K562 (cell line): ENCODE results near the gene FAM32A. TPM values are rescaled to one million over a fixed set of nuclear protein-coding genes. Genes with fewer than 3 reads are reported as not detected.

Experiments used
- ATAC-seq: fragments of 200-7000 bp; cut with Tn5 transposase; 3 replicates; pipeline ENCODE4 v1.9.1; 2020; ENCODE audit warnings: moderate library complexity
- BruUV-seq: library from RNA; stranded (reverse); fragments of 400-500 nt; replicated peaks from 2 replicates; lab custom pipeline; 2021; lab: Mats Ljungman, UMichigan
- CTCF ChIA-PET: fragments of 300-600 bp; formaldehyde crosslinking; extraction: SDS; loops from one replicate; lab custom pipeline; 2021; ENCODE audit warnings: low intra/inter-chr PET ratio; lab: Yijun Ruan, JAX
- POLR2A ChIA-PET: fragments of 300-600, 350-650 bp; sonication (Branson Sonifier 250); formaldehyde crosslinking; extraction: SDS; loops from one replicate; lab custom pipeline; 2021; ENCODE audit warnings: antibody characterized with exemption, inconsistent platforms; lab: Yijun Ruan, JAX
- DNase-seq, 4 experiments: peaks; one replicate each; pipeline versions ENCODE4 v3.0.0 to v3.0.0-alpha.2; 2011 to 2018; ENCODE audit warnings: low spot score in 3 of 4, mixed read lengths in 3 of 4; ENCODE audit errors: extremely low read depth in 1 of 4
- FAIRE-seq: peaks from 2 replicates; lab custom pipeline; 2011; peaks lifted over from hg19 to GRCh38; lab: Jason Lieb, UNC
- H2AFZ ChIP-seq: 2 replicates; pipeline ENCODE4 v1.6.0; 2011; ENCODE audit warnings: low read depth, low read length, control low read depth, inconsistent platforms
- H3K27ac ChIP-seq: fragments of 200-600 bp; 3 replicates; pipeline ENCODE4 v1.8.0; 2011; ENCODE audit warnings: low read depth, mild to moderate bottlenecking, control low read depth, inconsistent platforms, low read length, moderate library complexity, mixed read lengths; ENCODE audit errors: extremely low read depth
- H3K27me3 ChIP-seq, 2 experiments: fragments of 300-600 bp in 1 of 2; 2 replicates in 1 of 2; 3 replicates in 1 of 2; pipeline versions ENCODE4 v1.6.0 to v1.8.0; 2011; ENCODE audit warnings: inconsistent platforms in 2 of 2, low read length in 2 of 2, mild to moderate bottlenecking in 1 of 2, mixed read lengths in 1 of 2, moderate library complexity in 1 of 2; ENCODE audit not compliant: control insufficient read depth in 2 of 2, insufficient read depth in 2 of 2
- H3K36me3 ChIP-seq: fragments of 300-600 bp; 3 replicates; pipeline ENCODE4 v1.8.0; 2011; ENCODE audit warnings: mild to moderate bottlenecking, low read length, inconsistent platforms; ENCODE audit not compliant: control insufficient read depth, insufficient read depth
- H3K4me1 ChIP-seq, 2 experiments: fragments of 200-600 bp in 1 of 2; replicated peaks in 1 of 2; 2 replicates in 1 of 2; 3 replicates in 1 of 2; pipeline versions ENCODE4 v1.5.1 to v1.8.0; 2011; ENCODE audit warnings: inconsistent platforms in 2 of 2, low read length in 2 of 2, mild to moderate bottlenecking in 1 of 2, mixed read lengths in 1 of 2, moderate library complexity in 1 of 2; ENCODE audit not compliant: control insufficient read depth in 2 of 2, insufficient read depth in 2 of 2
- H3K4me2 ChIP-seq: 2 replicates; pipeline ENCODE4 v1.6.1; 2011; ENCODE audit warnings: low read length, control low read depth, inconsistent platforms, mixed read lengths; ENCODE audit not compliant: insufficient read depth
- H3K4me3 ChIP-seq: fragments of 200-600 bp; sonication (generic), shearing (Covaris generic); 2 replicates; pipeline ENCODE4 v1.5.1; 2016; ENCODE audit warnings: control low read depth, inconsistent platforms
- H3K79me2 ChIP-seq: fragments of 200-600 bp; 3 replicates; pipeline ENCODE4 v1.8.0; 2011; ENCODE audit warnings: low read length, inconsistent platforms; ENCODE audit not compliant: control insufficient read depth, insufficient read depth
- H3K9ac ChIP-seq, 2 experiments: 2 replicates each; pipeline versions ENCODE4 v1.6.0 to v1.6.1; 2011; ENCODE audit warnings: low read depth in 2 of 2, low read length in 2 of 2, control low read depth in 1 of 2, inconsistent platforms in 1 of 2, mild to moderate bottlenecking in 1 of 2, mixed read lengths in 1 of 2; ENCODE audit not compliant: insufficient read depth in 1 of 2
- H3K9me1 ChIP-seq: one replicate; pipeline ENCODE4 v1.6.0; 2011; ENCODE audit warnings: inconsistent platforms, mild to moderate bottlenecking, low read length, moderate library complexity; ENCODE audit not compliant: control insufficient read depth, insufficient read depth
- H3K9me3 ChIP-seq: replicated peaks from 2 replicates; pipeline ENCODE4 v1.5.1; 2011; ENCODE audit warnings: low read depth, low read length, inconsistent platforms; ENCODE audit not compliant: control insufficient read depth, insufficient read depth
- H4K20me1 ChIP-seq: replicated peaks from 2 replicates; pipeline ENCODE4 v1.6.1; 2011; ENCODE audit warnings: low read length, inconsistent platforms, mixed read lengths; ENCODE audit not compliant: control insufficient read depth, insufficient read depth
- COPS2 ChIP-seq: fragments of 450-650 bp; conservative IDR thresholded peaks from 2 replicates; pipeline ENCODE4 v1.6.1; 2016; ENCODE audit warnings: mild to moderate bottlenecking, moderate library complexity
- HIVEP1 ChIP-seq: fragments of 250-450 bp; sonication (Bioruptor Pico); IDR thresholded peaks from 2 replicates; pipeline ENCODE4 v1.4.0; 2020; ENCODE audit warnings: mild to moderate bottlenecking
- NR2F6 ChIP-seq: fragments of 450-650 bp; formaldehyde crosslinking; IDR thresholded peaks from 2 replicates; pipeline ENCODE4 v1.4.0; 2020; ENCODE audit warnings: mild to moderate bottlenecking
- SMARCE1 ChIP-seq: fragments of 450-650 bp; IDR thresholded peaks from 2 replicates; pipeline ENCODE4 v1.7.1; 2016; ENCODE audit warnings: mild to moderate bottlenecking
- SRSF7 ChIP-seq: fragments of 200-400 bp; formaldehyde crosslinking; optimal IDR thresholded peaks from 2 replicates; pipeline ENCODE3; 2017; ENCODE audit warnings: mild to moderate bottlenecking, low read depth, low read length
- XRCC4 ChIP-seq: IDR thresholded peaks from one replicate; pipeline ENCODE4 v1.6.1; 2011; ENCODE audit not compliant: insufficient read depth, insufficient read length; ENCODE audit errors: extremely low read depth
- ZBTB8A ChIP-seq: fragments of 450-650 bp; IDR thresholded peaks from 2 replicates; pipeline ENCODE4 v1.6.1; 2018; ENCODE audit warnings: mild to moderate bottlenecking, moderate library complexity; ENCODE audit not compliant: partially characterized antibody
- ZNF347 ChIP-seq: fragments of 450-650 bp; formaldehyde crosslinking; IDR thresholded peaks from 2 replicates; pipeline ENCODE4 v1.4.0; 2020; ENCODE audit warnings: low read depth, mild to moderate bottlenecking, moderate library complexity
- WGBS: fragments of 100-300 bp; shearing (Covaris generic); methylation state at CpG from one replicate; pipeline ENCODE4 v1.1.6; 2016; ENCODE audit warnings: low coverage, mixed read lengths; ENCODE audit not compliant: insufficient coverage; ENCODE audit errors: missing lambda C conversion rate; 5-methylcytosine and 5-hydroxymethylcytosine counted together
- in situ Hi-C: fragments of 300-500 bp; cut with MboI; formaldehyde crosslinking; loops from 4 replicates; pipeline ENCODE4 v1.15.0; 2018; ENCODE audit warnings: inconsistent platforms, mixed read lengths
- intact Hi-C: fragments of 100-400 bp; cut with micrococcal nuclease; formaldehyde crosslinking; loops from 2 replicates; pipeline ENCODE4 v1.14.2; 2022
- polyA plus RNA-seq, 8 experiments: library from polyadenylated mRNA; depleted of rRNA in 4 of 8; stranded (reverse) in 5 of 8; unstranded in 3 of 8; fragments of >200 nt; fragmentation: Nextera tagmentation in 2 of 8; fragmentation: Illumina TruSeq in 1 of 8; extraction: Ambion mirVana in 2 of 8; extraction: Trizol in 1 of 8; gene quantifications; 2 replicates each; pipeline versions ENCODE4 v1.2.1 to v1.2.3, GENCODE V29; 2011 to 2014; ENCODE audit warnings: inconsistent platforms in 1 of 8, missing spikeins in 1 of 8
- total RNA-seq, 7 experiments: library from RNA; depleted of rRNA in 6 of 7; stranded (reverse); fragments of >200 nt in 6 of 7; fragmentation: Illumina TruSeq in 2 of 7; extraction: Trizol in 2 of 7; gene quantifications; 2 replicates each; pipeline versions ENCODE4 v1.2.1 to v1.2.3, GENCODE V29; 2011 to 2021; ENCODE audit warnings: low replicate concordance in 1 of 7
- TF ChIP-seq, protein P1 (sequence below): fragments of 250-450 bp; sonication (Bioruptor Pico); IDR thresholded peaks from 2 replicates; pipeline ENCODE4 v1.4.0; 2020; ENCODE audit warnings: mild to moderate bottlenecking, moderate library complexity, borderline replicate concordance

The FAM32A gene
- total and polyA plus RNA-seq, 9 of the 15 experiments (the other 6 are each of a cell fraction or from before 2014, with no cell fraction given) = 30.7 to 96.7 (median 73.7) TPM

DNA sequence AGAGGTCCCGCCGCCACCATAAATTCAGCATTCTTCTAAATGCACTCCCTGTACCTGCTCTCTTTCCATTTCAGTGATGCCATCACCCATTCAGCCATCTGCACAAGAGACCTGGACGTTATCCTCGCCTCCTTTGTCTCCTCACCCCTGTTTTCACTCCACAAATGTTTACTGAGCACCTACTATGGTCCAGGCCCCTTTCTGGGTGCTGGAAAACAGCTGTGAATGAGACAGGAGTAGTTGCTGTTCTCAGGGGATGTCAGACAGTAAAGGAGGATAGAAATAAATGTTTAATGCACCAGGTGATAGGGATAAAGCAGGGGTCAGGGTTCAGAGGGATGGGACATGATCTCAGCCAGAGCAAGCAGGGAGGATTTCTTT, 15.8 kb downstream of the FAM32A start:
- Histone ChIP-seq H3K9me3 (no peaks in the 10 kb centered on the region), H4K20me1 (peaks cover 4% of the 10 kb centered on the region; the same call in 1 of the 2 replicates), H3K9me1 (peaks cover 4% of the 10 kb centered on the region), H3K4me1 (peaks cover 16 to 30% of the 10 kb centered on the region in 2 experiments; a peak in 4 of 5 replicates), H3K27me3 (no peaks in the 10 kb centered on the region), H3K36me3 (peaks cover 30% of the 10 kb centered on the region; the same call in 2 of the 3 replicates), H3K9ac (no peak overlapping the region), H3K4me3 (no peak overlapping the region), H2AFZ (no peak overlapping the region), H3K79me2 (peaks cover 15% of the 10 kb centered on the region), H3K27ac (no peak overlapping the region), H3K4me2 (no peak overlapping the region)
- BruUV-seq = no TSS peak
- 80% methylated on average over 4 of the region's 4 CpGs for WGBS
- FAIRE-seq (no peak), DNase-seq (no peak), ATAC-seq (no peak)
- in situ Hi-C loops (no loop called here), intact Hi-C loops (no loop called here)
- CTCF ChIA-PET = no interaction called here
- TF ChIP-seq ZBTB8A (no peak), HIVEP1 (CRISPR knock-in tag) (no peak), SRSF7 (no peak), XRCC4 (no peak), SMARCE1 (no peak), NR2F6 (no peak), ZNF347 (CRISPR knock-in tag) (no peak), COPS2 (no peak)
- TF ChIP-seq, protein P1, sequence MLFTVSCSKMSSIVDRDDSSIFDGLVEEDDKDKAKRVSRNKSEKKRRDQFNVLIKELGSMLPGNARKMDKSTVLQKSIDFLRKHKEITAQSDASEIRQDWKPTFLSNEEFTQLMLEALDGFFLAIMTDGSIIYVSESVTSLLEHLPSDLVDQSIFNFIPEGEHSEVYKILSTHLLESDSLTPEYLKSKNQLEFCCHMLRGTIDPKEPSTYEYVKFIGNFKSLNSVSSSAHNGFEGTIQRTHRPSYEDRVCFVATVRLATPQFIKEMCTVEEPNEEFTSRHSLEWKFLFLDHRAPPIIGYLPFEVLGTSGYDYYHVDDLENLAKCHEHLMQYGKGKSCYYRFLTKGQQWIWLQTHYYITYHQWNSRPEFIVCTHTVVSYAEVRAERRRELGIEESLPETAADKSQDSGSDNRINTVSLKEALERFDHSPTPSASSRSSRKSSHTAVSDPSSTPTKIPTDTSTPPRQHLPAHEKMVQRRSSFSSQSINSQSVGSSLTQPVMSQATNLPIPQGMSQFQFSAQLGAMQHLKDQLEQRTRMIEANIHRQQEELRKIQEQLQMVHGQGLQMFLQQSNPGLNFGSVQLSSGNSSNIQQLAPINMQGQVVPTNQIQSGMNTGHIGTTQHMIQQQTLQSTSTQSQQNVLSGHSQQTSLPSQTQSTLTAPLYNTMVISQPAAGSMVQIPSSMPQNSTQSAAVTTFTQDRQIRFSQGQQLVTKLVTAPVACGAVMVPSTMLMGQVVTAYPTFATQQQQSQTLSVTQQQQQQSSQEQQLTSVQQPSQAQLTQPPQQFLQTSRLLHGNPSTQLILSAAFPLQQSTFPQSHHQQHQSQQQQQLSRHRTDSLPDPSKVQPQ (CRISPR knock-in tag) = no peak
- POLR2A ChIA-PET = interaction anchor here (0.7 to 1.1 kb wide), 2 partner anchors 9 to 117 kb away, joined by 3 read pairs; no protein-coding TSS in a partner anchor
